Mesendoderm (in vitro differentiated cells): Measurements from ENCODE around the gene KRT77.

Experiments
- DNase-seq: peaks from one replicate; pipeline ENCODE4 v3.0.0; 2013
- H2AK5ac ChIP-seq: 2 replicates; pipeline ENCODE4 v1.6.1; 2013; ENCODE audit warnings: low read length, inconsistent platforms
- H2BK120ac ChIP-seq: 2 replicates; pipeline ENCODE4 v1.6.1; 2013; ENCODE audit warnings: low read depth, mild to moderate bottlenecking, low read length, moderate library complexity, mixed read lengths
- H2BK15ac ChIP-seq: replicated peaks from 2 replicates; pipeline ENCODE4 v1.6.1; 2013; ENCODE audit warnings: low read depth, mild to moderate bottlenecking, moderate library complexity
- H2BK5ac ChIP-seq: 2 replicates; pipeline ENCODE4 v1.6.1; 2013; ENCODE audit warnings: low read length, inconsistent platforms
- H3K18ac ChIP-seq: 2 replicates; pipeline ENCODE4 v1.6.1; 2013; ENCODE audit warnings: mild to moderate bottlenecking, low read length, mixed read lengths
- H3K23ac ChIP-seq: one replicate; pipeline ENCODE4 v1.6.1; 2013; ENCODE audit warnings: low read length
- H3K27ac ChIP-seq: 2 replicates; pipeline ENCODE4 v1.5.1; 2013; ENCODE audit warnings: low read depth, mild to moderate bottlenecking, inconsistent platforms, low read length, moderate library complexity
- H3K27me3 ChIP-seq: 2 replicates; pipeline ENCODE4 v1.6.1; 2013; ENCODE audit warnings: low read length, control low read depth, mild to moderate bottlenecking, inconsistent platforms; ENCODE audit not compliant: insufficient read depth, poor library complexity
- H3K36me3 ChIP-seq: 2 replicates; pipeline ENCODE4 v1.6.1; 2013; ENCODE audit warnings: low read length, inconsistent platforms; ENCODE audit not compliant: control insufficient read depth, insufficient read depth
- H3K4ac ChIP-seq: one replicate; pipeline ENCODE4 v1.6.1; 2013; ENCODE audit warnings: low read depth, mild to moderate bottlenecking, low read length, moderate library complexity
- H3K4me1 ChIP-seq: 2 replicates; pipeline ENCODE4 v1.6.1; 2013; ENCODE audit warnings: low read depth, low read length, inconsistent platforms; ENCODE audit not compliant: control insufficient read depth
- H3K4me2 ChIP-seq: 2 replicates; pipeline ENCODE4 v1.6.1; 2013; ENCODE audit warnings: low read length
- H3K4me3 ChIP-seq: 2 replicates; pipeline ENCODE4 v1.5.1; 2013; ENCODE audit warnings: mild to moderate bottlenecking, low read length
- H3K56ac ChIP-seq: one replicate; pipeline ENCODE4 v1.6.1; 2013; ENCODE audit warnings: low read length
- H3K79me1 ChIP-seq: 2 replicates; pipeline ENCODE4 v1.6.1; 2013; ENCODE audit warnings: low read length, inconsistent platforms
- H3K79me2 ChIP-seq: 2 replicates; pipeline ENCODE4 v1.6.1; 2013; ENCODE audit warnings: mild to moderate bottlenecking, low read length; ENCODE audit not compliant: control insufficient read depth, insufficient read depth
- H3K9ac ChIP-seq: 2 replicates; pipeline ENCODE4 v1.6.1; 2013; ENCODE audit warnings: low read length, inconsistent platforms
- H4K5ac ChIP-seq: one replicate; pipeline ENCODE4 v1.6.1; 2013; ENCODE audit warnings: low read length
- H4K8ac ChIP-seq: one replicate; pipeline ENCODE4 v1.6.1; 2013; ENCODE audit warnings: low read depth, mild to moderate bottlenecking, control low read depth, low read length, moderate library complexity
- WGBS: extraction: QIAGEN DNeasy Blood & Tissue Kit; methylation state at CpG from one replicate; pipeline ENCODE4 v1.1.7; 2013; ENCODE audit warnings: low lambda C conversion rate, missing lambda C conversion rate; ENCODE audit not compliant: insufficient coverage; ENCODE audit errors: extremely low coverage; 5-methylcytosine and 5-hydroxymethylcytosine counted together

KRT77 gene

DNA sequence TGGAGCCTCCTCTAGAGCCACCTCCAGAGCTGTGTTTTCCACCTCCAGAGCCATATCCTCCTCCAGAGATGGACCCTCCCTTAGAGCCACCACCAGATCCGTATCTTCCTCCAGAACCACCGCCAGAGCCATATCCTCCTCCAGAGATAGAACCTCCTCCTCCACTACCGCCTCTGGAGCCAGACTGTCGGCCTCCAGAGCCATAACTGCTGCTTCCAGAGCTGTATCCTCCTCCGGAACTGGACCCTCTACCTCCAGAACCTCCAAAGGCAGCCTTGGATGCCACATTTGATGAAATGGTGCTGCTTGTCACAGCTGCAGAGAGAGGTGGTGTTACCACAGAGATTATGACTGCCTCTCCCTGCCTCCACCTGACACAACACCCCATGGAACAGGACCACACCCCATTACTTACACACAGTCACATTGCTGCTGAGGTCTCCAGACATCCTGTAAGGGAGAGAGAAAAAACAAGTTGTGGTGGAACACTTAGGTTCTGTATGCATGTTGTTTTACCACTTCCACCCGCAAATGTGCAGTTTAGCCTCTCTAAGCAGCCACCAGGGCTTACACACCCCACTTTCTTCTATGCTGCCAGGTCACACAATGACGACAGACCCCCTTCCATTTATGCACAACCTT lies 58.1 kb downstream of the KRT77 start:
- H3K18ac ChIP-seq = no peak overlapping the region
- no peak overlapping the region for H3K27ac ChIP-seq
- no peaks in the 10 kb centered on the region for H3K27me3 ChIP-seq
- H2BK5ac ChIP-seq = no peak overlapping the region
- no peak overlapping the region for H3K4me3 ChIP-seq
- no peak overlapping the region for H3K56ac ChIP-seq
- no peak overlapping the region for H4K5ac ChIP-seq
- no peak overlapping the region for H2AK5ac ChIP-seq
- DNase-seq = no peak
- no peaks in the 10 kb centered on the region for H3K79me2 ChIP-seq
- H3K4me2 ChIP-seq = no peak overlapping the region
- H3K23ac ChIP-seq = no peak overlapping the region
- no CpG with 5 or more reads among the region's 7 CpGs for WGBS
- no peak overlapping the region for H2BK120ac ChIP-seq
- no peak overlapping the region for H3K4ac ChIP-seq
- no peaks in the 10 kb centered on the region for H3K4me1 ChIP-seq
- H3K79me1 ChIP-seq = no peaks in the 10 kb centered on the region
- H4K8ac ChIP-seq = no peak overlapping the region
- no peaks in the 10 kb centered on the region for H3K36me3 ChIP-seq
- no peak overlapping the region for H3K9ac ChIP-seq
- no peak overlapping the region for H2BK15ac ChIP-seq

DNA sequence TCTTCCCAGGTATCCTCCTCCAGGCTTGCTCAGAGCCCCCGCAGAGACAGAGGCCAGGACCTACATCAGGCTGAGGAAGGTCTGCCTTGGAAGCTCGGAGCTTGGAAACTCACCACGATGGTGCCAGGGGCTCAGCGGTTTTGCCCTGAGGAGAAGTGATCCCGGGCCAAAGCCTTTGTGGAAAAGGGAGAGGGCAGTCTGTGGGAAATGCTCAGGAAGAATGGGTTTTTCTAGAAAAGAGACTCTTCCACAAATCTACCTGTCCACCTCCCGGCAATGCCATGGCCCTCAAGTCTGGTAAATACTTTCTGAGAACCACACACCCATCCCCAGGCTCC lies 59.3 kb downstream of the KRT77 start:
- no peak overlapping the region for H2AK5ac ChIP-seq
- no peak overlapping the region for H4K5ac ChIP-seq
- H3K4me2 ChIP-seq = no peak overlapping the region
- H3K18ac ChIP-seq = no peak overlapping the region
- no peak overlapping the region for H4K8ac ChIP-seq
- no CpG with 5 or more reads among the region's 6 CpGs for WGBS
- no peak overlapping the region for H3K56ac ChIP-seq
- H3K9ac ChIP-seq = no peak overlapping the region
- H3K23ac ChIP-seq = no peak overlapping the region
- no peak overlapping the region for H3K4me3 ChIP-seq
- H3K79me2 ChIP-seq = no peaks in the 10 kb centered on the region
- no peak overlapping the region for H3K4ac ChIP-seq
- H3K36me3 ChIP-seq = no peaks in the 10 kb centered on the region
- H2BK5ac ChIP-seq = no peak overlapping the region
- no peak overlapping the region for H2BK15ac ChIP-seq
- no peak overlapping the region for H2BK120ac ChIP-seq
- H3K27ac ChIP-seq = no peak overlapping the region
- H3K79me1 ChIP-seq = no peaks in the 10 kb centered on the region
- H3K27me3 ChIP-seq = no peaks in the 10 kb centered on the region
- no peak for DNase-seq
- no peaks in the 10 kb centered on the region for H3K4me1 ChIP-seq

DNA sequence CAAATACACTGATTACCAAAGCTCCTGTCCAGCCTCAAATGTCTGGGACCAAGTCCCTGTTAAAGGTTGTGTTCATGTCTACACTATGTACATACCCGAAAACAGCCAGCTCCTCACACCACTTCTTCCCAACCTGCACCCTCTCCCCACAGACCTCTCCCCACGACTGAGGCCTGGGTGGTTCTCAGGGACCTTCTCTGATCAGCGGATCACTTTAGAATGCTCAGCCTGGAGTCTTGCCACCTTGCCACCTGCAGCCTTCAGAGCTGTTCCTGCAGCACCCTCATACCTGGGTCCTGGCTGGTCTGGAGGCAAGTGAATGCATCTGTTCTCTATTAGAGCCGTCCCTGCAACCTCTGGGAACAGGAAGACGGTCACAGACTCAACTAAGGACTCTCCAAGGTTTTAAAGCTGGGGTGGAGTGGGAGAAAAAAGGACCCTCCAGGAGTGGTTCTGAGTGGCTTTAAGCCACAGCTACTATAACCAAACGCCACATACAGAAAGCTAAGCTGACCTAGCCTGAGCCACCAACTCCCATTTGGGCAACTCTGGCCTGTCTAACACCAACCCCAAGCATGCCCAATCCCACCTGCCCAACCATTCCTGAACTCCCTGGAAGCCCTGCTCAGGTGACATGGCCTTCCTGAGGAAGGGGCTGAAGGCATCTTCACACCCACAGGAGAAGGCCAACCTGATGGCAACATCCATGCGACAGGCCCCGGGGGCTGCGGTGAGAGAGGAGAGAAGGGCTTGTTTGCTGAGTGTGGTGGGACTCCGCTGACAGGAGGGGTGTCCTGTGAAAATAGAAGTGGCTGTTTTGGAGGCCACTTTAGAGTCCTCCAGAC lies 59.9 kb downstream of the KRT77 start:
- Histone ChIP-seq H3K56ac (no peak overlapping the region), H2BK5ac (no peak overlapping the region), H3K79me1 (no peaks in the 10 kb centered on the region), H2AK5ac (no peak overlapping the region), H3K36me3 (no peaks in the 10 kb centered on the region), H2BK15ac (no peak overlapping the region), H3K4me3 (no peak overlapping the region), H3K18ac (no peak overlapping the region), H2BK120ac (no peak overlapping the region), H3K79me2 (no peaks in the 10 kb centered on the region), H3K4me2 (no peak overlapping the region), H3K23ac (no peak overlapping the region), H4K8ac (no peak overlapping the region), H3K4ac (no peak overlapping the region), H3K4me1 (no peaks in the 10 kb centered on the region), H4K5ac (no peak overlapping the region), H3K27ac (no peak overlapping the region), H3K27me3 (no peaks in the 10 kb centered on the region), H3K9ac (no peak overlapping the region)
- no CpG with 5 or more reads among the region's 10 CpGs for WGBS
- no peak for DNase-seq

DNA sequence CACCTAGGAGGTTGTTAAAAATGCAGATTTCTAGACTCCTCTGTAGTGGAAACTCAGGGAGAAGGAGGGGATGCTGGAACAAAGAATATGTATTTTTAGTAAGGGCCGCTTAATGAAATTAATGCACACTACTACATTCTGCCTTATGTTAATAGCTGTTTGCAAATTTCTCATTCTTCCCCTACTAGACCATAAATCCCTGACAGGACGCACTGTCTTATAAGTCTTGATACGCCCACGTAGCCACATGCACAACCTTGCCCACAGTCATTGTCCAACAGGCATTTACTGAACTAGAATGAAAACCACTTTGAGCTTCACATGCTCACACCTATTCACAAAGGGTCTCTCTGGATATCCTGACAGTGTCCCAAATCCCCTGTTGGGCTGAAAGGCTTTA lies 61.9 kb downstream of the KRT77 start:
- no peak overlapping the region for H3K4me2 ChIP-seq
- no peak for DNase-seq
- no peaks in the 10 kb centered on the region for H3K36me3 ChIP-seq
- H2BK120ac ChIP-seq = no peak overlapping the region
- H3K4ac ChIP-seq = no peak overlapping the region
- H2AK5ac ChIP-seq = no peak overlapping the region
- H3K23ac ChIP-seq = no peak overlapping the region
- H3K4me1 ChIP-seq = no peaks in the 10 kb centered on the region
- H4K8ac ChIP-seq = no peak overlapping the region
- H3K79me1 ChIP-seq = no peaks in the 10 kb centered on the region
- no peak overlapping the region for H4K5ac ChIP-seq
- no CpG with 5 or more reads among the region's 4 CpGs for WGBS
- H3K4me3 ChIP-seq = no peak overlapping the region
- H2BK5ac ChIP-seq = no peak overlapping the region
- H2BK15ac ChIP-seq = no peak overlapping the region
- H3K79me2 ChIP-seq = no peaks in the 10 kb centered on the region
- no peak overlapping the region for H3K9ac ChIP-seq
- H3K27ac ChIP-seq = no peak overlapping the region
- H3K27me3 ChIP-seq = no peaks in the 10 kb centered on the region
- no peak overlapping the region for H3K56ac ChIP-seq
- no peak overlapping the region for H3K18ac ChIP-seq
